GDM1 (cell line): ENCODE measurements around the gene PEX11A.
"Not testable (repeated sequence)": the region's sequence is repeated elsewhere in the genome, so short reads cannot be mapped to it uniquely, and the experiment has no call there.

Experiments
- DNase-seq: peaks from one replicate; lab custom pipeline; 2025; lab: John Stamatoyannopoulos, UW

PEX11A gene, protein sequence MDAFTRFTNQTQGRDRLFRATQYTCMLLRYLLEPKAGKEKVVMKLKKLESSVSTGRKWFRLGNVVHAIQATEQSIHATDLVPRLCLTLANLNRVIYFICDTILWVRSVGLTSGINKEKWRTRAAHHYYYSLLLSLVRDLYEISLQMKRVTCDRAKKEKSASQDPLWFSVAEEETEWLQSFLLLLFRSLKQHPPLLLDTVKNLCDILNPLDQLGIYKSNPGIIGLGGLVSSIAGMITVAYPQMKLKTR

DNA sequence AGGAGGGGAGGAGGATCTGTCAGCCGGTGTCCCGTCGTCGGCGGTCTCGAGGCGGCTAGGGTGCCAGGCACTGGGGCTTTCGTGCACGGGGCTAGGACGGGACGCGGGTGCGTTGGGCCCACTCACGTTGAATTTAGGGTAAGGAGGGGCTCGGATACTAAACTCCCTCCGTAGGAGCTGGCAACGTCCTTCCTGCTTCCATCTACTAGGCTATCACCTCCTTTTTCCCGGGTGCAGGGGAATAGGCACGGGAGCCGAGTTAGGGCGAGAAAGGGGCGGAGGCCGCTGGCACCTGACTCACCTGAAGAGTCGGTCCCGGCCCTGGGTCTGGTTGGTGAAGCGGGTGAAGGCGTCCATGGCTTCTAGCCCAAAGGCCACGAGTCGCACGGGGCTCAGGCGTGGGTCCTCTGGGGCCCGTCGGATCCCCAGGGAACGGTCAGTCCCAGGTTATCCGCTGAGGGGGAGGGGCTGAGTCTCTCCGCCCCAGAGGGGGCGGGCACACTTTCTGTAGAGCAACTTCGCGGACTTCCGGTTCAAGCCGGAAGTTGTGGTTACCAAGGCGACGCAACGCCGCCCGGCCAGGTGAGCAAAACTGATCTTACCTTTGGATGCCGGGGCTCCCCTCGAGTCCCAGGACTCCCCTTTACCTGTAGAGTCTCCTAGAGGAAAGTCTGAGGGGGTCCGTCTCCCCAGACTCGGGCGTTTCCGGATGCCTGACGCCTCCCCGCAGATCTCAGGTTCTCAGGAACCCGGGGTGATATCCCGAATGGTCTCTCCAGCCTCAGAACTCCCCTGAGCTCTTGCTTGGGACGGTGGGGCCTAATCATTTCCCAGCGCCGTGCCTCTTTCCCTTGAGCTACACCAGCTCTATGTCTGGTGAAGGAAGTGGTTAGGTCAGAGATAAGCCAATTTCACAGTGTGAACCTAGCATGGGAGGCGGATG is at the start of gene PEX11A, which contains the start of gene WDR93:
Gene PEX11A (minus strand): TSS at position 479 of the 943 bp plus-strand sequence. CDS start 122 bp downstream, at position 357.
Gene WDR93 (plus strand): TSS at position 536 of the 943 bp plus-strand sequence. CDS start 10,936 bp downstream, outside the sequence.
- no peak for DNase-seq

DNA sequence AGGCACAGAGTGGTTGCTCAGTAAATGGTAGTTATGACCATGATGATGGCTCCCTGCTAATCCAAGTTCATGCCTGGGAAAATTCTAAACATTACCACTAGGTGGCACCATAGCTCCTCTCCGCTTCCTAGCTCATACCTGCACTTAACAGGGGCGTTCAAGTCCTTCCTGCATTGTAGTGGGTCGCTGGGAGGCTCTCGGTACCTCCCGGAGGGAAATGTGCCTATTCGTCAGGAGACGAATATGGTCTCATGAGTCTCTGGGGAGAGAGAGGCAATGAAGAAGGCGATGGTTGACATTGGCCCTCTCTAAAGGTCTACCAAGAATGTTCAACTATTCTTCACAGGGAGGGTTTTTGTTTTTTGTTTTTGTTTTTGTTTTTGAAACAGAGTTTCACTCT is 49.6 kb upstream of the PEX11A start:
- peak; percentile 39 for DNase-seq

DNA sequence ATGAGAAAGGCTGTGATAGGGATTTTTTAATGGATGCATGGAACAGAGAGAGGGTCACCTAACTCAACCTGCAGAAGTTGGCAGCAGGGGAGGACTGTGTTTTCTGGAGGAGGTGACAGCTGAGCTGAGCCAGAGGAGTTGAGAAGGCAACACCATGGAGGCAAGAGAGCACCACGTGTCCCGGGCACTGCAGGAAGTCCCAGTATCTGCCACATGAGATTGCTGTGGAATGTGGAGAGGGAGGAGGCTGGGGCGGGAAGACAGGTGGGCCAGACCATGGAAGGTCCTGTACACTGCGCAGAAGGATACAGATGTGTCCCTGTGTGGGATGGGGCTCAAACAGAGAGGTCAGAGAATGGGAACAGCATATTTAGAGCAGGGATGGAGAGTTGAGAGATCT is 45.2 kb upstream of the PEX11A start:
- DNase-seq, result no peak

DNA sequence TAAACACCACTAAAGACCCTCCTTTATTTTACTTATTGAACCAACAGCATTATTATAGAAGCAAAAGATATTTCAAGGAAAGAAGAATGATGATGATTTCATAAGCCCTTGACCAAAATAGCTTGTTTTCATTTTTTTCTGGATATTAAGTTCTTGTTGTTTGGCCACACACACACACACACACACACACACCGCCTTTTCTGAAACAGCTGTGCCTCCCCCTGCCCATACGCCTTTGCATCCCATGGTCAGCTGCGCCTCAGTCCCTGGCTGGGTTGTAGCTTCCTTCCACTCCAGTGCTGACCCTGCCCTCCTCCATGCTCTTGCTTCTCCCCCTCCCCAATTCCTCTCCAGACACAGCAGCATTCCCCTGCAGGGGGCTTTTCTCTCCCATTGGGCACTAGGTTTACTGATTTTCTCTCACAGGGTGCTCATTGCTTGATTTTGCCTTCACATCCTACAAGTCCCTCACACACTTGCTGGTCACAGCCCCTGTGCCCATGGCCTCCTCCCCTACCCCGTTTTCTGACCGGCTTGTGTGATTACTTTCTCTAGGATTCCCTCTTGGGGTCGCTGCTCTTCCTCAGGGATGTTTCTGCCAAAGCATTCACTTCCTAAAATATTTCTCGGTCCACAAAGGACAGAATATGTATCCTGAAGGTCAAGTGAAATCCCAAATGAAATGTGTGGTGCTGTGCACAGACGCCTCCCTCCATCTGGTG is 42.1 kb upstream of the PEX11A start:
- no peak for DNase-seq

DNA sequence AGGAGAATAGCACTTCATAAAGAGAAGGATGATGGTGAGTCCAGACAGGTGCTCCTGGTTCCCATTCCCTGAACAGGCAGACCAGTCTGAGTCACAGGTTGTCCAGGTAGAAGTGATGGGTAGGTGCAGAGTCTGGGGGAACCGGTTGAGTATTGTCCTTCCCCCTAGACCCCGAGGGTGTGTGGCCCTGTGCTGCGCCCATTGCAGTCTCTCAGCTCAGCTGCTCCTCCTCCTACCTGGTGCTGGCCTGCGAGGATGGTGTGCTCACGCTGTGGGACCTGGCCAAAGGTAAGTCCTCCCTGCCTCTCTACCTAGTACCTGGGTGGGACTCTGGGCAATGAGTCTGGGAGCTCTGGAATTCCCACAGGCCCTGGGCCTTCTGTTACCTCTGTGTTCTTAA is 40.7 kb upstream of the PEX11A start:
- DNase-seq, result no peak

DNA sequence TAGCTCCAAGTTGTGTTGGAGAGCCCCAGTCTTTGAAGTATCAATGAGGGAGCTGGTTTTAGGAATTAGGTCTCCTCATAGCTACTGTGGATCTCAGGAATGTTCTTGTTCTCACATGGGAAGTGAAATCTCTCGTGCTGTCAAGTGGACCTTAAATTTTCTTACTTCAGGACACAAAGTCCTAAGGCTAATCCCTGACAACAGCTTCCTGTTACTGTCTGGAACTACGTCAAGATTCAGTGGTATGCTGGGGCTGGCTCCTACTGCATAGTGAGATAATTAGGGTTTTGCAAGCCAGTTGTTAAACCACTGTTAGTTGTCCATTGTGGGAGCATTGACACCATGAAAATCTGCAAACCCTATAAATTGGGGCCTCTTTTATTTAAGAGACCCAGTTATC is 37.7 kb upstream of the PEX11A start:
- DNase-seq, result no peak

DNA sequence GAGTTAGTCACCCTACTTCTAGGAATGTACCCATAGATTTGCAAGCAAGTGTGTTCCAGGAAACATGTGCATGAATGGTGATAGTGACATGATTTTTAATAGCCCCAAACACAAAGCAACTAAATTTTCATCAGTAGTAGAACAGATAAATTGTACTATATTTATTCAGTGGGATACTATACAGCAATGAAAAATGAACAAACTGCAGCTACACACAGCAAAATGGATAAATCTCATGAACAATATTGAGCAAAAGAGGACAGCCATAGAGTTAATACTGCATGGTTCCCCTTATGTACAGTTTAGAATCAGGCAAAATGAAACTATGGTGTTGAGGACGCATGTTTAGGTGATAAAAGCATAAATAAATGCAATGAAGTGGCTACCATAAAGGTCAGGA is 34.5 kb upstream of the PEX11A start:
- DNase-seq, result no peak

DNA sequence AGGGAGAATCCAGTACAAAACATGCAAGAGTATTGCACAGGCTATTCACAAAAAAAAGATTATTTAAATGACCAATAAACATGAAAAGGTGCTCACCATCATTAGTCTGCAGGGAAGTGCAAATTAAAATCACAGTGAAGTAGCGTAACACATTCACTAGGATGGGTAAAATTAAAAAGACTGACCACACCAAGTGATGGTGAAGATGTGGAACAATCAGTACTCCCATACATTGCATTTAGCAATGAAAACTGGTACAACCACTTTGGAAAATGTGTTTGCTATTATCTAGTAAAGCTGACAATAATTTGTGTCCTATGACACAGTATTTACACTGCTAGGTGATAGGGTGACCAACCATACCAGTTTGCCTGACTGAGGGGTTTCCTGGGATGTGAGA is 34.1 kb upstream of the PEX11A start:
- no peak for DNase-seq

DNA sequence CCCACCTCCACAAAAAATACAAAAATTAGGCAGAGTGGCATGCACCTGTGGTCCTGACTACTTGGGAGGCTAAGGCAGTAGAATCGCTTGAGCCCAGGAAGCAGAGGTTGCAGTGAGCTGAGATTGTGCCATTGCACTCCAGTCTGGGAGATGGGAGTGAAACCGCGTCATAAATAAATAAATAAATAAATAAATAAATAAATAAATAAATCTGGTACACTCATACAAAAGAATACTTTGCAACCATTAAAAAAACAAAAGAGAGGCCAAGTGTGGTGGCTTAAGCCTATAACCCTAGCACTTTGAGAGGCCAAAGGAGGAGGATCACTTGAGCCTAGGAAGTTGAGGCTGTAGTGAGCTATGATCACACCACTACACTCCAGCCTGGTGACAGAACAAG is 32.5 kb upstream of the PEX11A start:
- no peak for DNase-seq

DNA sequence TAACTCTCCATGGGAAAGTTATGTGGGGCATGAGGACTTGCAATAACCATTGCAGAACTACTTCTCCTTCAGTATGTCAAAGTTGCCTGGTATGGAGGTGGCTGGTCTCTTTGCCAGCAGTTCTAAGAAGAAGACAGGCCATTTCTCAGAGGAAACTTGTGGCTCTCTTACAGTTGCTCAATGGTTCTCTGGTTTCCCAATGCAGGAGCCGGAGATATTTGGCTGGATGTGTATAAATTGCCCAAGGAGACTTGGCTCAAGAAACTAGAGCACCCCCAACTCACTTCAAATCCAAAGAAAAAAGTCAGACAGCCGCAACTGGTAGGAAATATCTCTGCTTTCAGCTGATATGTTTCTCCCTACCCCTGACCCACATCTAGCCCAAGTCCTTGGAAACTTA is 24.2 kb upstream of the PEX11A start:
- no peak for DNase-seq

DNA sequence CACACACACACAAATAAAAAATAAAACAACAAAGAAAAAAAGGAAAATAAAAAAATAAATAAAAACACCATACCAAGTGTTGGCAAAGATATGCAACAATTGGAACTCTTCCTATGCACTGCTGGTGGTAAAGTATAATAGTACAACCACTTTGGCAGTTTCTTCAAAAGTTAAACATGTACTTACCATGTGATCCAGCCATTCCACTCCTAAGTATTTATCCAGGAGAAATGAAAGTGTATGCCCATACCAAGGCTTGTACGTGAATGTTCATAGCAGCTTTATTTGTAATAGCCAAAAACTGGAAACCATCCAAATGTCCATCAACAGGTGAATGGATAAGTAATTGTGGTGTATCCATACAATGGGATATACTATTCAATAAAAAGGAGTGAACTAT is 17.0 kb upstream of the PEX11A start:
- no peak for DNase-seq

DNA sequence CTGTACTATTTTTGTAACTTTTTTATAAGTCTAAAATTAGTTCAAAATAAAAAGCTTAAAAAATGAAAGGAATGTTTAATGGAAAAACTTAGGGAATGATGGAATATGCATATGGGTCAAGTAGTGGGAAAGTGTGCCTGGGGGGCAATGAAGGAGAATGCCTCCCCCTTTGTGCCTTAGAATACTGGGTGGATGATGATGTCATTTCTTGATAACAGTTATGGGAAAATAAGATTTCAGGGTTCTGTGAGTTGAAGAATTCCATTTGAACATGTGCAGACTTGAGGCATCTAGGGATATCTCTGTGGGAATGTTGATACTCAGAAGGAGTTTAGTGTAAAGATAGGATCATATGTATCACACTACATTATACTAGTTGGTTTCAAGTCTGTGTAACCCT is 13.9 kb upstream of the PEX11A start:
- DNase-seq, result no peak

DNA sequence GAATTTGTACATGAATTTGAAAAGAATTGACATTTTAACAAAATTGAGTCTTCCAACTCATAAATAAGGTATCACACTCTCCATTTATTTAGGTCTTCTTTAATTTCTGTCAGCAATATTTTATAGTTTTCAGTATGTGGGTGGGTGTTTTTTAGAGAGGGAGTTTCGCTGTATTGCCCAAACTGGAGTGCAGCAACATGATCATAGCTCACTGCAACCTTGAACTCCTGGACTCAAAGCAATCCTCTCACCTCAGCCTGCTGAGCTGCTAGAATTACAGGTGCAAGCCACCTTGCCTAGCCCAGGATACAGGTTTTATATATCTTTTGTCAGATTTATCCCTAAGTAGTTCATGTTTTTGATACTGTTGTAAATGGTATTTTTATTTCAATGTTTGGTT is 4.6 kb upstream of the PEX11A start:
- no peak for DNase-seq

DNA sequence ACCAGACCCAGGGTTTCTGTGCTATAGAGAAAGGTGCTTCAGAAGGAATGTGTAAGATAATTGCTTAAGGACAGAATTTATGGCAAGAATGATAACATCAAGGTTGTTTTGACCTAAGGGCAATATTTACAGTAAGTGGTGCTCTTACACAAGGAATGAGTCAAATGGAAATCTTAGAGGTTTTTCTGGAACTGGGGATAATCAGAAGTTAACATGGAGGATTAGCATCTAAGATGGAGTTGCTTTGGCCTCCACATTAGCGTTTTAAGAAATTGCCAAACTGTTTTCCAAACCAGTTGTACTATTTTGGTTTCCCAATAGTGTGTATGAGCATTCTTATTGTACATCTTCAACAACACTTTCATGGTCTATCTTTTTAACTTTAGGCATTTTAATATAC is 3.1 kb upstream of the PEX11A start:
- DNase-seq, result no peak

DNA sequence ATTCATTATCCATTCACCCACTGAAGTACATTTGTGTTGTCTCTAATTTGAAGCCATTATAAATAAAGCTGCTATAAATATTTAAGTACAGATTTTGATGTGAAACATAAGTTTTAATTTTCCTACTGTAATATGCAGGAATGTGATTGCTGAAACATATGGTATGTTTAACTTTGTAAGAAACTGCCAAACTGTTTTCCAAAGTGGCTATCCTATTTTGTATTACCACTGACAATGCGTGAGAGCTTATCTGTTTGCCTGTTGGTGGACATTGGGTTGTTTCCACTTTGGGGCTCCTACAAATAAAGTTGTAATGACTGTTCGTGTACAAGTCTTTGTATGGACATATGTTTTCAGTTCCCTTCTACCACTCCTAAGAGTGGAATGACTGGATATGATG is 2.5 kb upstream of the PEX11A start:
- no peak for DNase-seq

DNA sequence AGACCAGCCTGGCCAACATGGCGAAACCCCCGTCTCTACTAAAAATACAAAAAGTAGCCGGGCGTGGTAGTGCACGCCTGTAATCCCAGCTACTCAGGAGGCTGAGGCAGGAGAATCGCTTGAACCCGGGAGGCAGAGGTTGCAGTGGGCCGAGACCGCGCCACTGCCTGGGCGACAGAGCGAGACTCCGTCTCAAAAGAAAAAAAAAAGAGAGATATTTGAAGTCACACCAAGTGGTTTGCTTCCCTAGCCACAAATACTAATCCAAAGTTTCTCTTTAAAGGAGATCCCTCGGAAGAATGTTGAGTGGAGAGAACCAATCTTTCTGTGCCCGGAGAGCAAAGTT is 651 bp downstream of the PEX11A start:
- DNase-seq, result not testable (repeated sequence)

DNA sequence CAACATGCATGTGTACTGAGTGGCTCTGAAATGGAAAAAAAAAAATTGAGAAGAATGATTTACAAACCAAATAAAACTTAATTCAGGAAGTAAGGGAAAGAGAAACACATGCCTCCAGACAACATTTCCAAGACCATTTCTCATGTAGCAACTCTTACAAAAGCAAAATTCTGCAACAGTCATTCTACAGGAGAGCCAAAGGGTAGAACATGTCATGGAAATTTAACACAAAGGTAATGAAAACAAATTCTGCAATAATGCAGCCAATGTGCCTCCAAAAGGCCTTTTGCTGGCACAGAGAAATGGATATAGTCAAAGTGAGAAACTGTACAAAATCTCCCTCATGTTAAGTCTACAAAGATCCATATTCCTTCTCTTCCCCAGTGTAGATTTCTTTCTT is 4.0 kb downstream of the PEX11A start:
- no peak for DNase-seq

DNA sequence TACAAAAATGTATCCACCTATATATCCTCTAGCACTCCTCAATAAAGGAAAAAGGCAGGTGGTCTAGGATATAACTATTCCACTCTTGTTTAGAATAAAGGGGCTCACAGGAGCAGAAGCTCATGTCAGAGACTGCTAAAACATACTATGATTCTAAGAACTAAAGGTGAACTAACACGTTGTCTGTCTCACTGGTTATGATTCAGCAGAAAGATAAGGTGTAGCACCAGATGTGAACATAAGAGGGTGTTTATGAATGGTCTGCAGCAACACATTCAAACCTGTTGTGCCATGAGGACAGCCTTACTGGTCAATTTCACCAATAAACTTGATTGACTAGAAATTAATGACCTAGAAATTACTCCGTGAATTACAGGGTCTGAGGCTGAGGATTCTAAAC is 4.6 kb downstream of the PEX11A start:
- DNase-seq, result no peak

DNA sequence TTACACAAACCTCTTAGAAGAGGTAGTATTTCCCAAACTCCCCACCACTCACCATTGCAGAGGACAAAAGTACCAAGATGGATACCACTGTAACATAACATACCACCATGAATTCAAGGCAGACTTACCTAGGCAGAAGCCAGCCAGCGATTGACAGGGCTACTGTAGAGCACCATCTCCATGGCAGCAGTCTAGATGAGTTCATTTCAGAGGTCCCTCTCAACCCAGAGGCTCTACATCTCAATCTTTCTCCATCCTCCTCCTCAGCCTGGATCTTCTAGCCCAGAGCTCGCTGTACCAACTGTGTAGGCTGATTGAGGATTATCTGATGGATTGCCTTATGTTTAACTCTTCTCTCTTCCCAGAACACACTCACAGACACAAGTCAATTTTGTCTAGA is 9.4 kb downstream of the PEX11A start:
- DNase-seq, result no peak

DNA sequence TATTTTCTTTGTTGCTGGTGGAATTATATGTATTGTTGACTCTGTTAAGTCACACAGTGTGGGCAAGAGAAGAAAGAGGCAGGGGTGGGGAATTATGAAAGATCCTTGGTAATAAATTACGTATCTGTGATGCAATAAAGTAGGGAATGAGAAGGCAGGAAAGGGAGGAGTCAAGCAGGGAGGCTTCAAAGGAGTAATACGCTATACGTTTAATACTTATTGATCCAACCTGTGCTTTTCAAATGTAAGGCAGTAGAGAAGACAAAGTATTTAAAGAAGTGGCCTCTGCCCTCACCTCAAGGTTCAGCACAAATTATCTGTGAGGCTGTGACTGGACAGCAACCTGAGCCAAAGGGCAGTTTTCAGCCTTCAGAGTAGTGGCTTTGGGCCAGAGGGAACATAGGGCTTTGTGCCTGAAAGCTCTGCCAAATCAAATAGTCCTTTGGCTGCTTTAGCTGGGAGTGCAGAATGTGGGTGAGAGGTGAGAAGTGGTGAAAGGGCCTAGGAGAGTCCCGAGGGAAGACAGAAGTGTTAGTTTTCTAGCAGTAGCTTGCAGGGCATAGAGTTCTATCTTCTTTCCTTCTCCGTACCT is 10.2 kb downstream of the PEX11A start:
- no peak for DNase-seq

DNA sequence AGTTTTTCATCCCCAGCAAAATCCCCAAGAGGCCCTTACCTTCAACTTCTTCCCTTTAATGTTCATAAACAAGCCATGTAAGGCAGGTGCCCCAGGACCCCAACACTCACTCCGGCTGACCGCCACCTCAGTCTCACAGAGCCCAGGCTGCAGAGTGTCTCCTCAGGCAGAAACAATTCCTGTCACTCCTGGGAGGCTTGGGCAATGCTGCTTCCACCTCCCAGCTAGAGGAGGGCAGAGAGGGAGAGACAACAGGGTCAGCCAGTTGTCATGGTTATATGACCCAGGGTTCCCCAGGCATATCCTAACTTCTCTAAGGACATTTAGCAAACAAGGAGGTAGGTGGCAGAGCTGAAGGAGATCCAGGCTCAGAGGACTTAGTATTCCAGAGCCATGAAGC is 11.3 kb downstream of the PEX11A start, which contains the start of gene PLIN1:
Gene PLIN1 (minus strand): TSS at position 156 of the 400 bp plus-strand sequence. CDS start 1,878 bp downstream, outside the sequence.
- DNase-seq, result no peak

DNA sequence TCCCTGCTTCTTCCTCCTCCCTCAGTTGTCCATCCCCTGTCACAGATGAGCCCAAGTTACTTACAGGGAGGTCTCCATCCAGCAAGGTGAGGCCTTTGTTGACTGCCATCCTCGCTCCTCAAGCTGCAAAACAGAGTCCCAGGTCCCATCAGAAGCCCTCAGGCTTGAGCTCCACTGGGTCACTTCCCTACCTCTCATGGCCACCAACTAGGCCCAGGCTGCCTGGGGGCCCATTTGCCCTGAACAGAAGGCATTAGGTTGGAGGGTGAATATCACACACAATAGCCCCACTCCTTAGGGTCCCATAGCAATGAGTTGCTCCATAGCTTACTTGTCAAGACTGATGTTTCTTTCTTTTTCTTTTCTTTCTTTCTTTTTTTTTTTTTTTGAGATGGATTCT is 13.2 kb downstream of the PEX11A start:
- DNase-seq, result no peak
